Testis (tissue), 2 donors: ENCODE measurements around the gene APOH.

Experiments
- CTCF ChIP-seq, 3 experiments: fragments of 450-650 bp in 2 of 3; fragments of 200-600 bp in 1 of 3; sonication (generic) in 1 of 3; IDR thresholded peaks; one replicate each; pipeline ENCODE4 v1.5.1; 2016 to 2019; ENCODE audit warnings: antibody characterized with exemption in 3 of 3, mild to moderate bottlenecking in 2 of 3, moderate library complexity in 1 of 3
- POLR2A ChIP-seq: fragments of 450-650 bp; IDR thresholded peaks from one replicate; pipeline ENCODE4 v1.6.1; 2017; ENCODE audit warnings: antibody characterized with exemption, mild to moderate bottlenecking, moderate library complexity

GRCh38 chr17:66191593-66192377, 37.4 kb downstream of the APOH start, which contains the start of gene CEP112:
- TF ChIP-seq CTCF (IDR thresholded peaks at IDR 0.05), result no peak
- no peak for TF ChIP-seq POLR2A
